Measurements from ENCODE around the gene UNC45A.
"Not testable (repeated sequence)": the region's sequence is repeated elsewhere in the genome, so short reads cannot be mapped to it uniquely, and the experiment has no call there.

The UNC45A gene

DNA sequence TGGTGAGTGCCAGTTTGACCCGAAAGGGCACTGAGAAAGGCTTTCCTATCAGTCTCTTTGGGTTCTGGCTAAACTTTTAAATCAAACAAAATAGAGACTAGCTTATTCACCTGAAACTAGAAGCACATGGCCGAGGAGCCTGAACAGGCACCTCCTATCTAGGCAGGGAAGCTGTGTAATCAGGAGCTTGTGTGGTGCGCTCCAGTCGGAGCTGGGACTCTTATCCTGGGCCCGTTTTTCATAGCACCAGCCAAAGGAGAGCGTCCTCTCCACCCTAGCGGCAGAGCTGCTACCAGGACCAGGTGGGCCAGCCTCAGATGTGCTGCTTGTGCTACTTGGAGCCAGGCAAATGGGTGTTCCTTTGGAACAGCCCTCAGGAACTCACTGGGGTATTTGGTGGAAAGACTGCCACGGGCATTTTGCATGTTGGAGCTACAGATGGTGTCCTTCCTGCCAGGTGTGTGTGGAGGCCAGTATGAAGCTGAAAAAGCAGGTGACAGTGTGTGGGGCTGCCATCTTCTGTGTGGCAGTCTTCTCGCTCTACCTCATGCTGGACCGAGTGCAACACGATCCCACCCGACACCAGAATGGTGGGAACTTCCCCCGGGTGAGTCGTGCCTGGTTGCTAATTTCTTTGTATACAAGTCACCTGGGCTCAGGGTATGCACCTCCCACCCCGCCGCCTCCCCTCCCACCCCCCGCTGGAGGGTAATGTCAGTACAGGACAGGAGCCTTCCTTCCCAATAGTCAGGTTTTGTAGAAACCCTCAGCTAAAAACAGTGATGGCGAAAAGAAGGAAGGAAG is 31.1 kb upstream of the UNC45A start:
- no peak for DNase-seq

DNA sequence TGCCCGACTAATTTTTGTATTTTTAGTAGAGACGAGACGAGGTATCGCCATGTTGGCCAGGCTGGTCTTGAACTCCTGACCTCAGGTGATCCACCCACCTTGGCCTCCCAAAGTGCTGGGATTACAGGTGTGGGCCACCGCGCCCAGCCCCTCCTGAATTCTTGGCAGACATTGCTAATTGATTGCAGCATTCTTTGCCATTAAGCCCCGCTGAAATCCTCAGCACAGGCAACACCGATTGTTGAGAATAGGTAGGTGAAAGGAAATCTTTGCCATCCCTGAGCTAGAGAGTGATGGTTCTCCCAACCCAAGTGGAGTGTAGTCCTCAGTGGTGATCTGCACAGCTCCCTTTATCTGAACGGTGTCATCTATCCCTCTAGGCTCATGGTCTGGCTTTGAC is 30.3 kb upstream of the UNC45A start:
- DNase-seq, result no peak

DNA sequence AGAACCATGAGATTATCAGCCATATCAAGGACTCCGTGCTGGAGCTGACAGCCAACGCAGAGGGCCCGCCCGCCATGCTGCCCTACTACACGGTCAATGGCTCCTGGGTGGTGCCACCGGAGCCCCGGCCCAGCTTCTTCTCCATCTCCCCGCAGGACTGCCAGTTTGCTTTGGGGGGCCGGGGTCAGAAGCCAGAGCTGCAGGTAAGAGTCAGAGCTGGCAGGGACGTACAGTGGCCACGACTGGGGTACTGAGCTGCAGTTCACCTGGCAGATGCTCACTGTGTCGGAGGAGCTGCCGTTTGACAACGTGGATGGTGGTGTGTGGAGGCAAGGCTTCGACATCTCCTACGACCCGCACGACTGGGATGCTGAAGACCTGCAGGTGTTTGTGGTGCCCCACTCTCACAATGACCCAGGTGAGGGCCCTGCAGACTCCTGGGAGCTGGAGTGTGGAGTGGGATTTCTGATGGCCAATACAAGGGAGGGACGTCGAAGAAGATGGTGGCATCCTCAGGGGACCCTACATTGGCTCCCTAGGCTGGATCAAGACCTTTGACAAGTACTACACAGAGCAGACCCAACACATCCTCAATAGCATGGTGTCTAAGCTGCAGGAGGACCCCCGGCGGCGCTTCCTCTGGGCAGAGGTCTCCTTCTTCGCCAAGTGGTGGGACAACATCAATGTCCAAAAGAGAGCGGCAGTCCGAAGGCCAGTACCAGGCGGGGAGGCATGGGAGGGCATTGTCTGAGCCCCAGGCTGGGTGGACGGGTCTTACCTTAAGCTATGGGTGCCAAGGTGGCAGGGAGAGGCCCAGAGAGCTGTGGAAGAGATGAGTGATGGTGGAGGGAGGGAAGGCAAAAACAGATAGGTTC is 29.5 kb upstream of the UNC45A start:
- DNase-seq, result no peak

DNA sequence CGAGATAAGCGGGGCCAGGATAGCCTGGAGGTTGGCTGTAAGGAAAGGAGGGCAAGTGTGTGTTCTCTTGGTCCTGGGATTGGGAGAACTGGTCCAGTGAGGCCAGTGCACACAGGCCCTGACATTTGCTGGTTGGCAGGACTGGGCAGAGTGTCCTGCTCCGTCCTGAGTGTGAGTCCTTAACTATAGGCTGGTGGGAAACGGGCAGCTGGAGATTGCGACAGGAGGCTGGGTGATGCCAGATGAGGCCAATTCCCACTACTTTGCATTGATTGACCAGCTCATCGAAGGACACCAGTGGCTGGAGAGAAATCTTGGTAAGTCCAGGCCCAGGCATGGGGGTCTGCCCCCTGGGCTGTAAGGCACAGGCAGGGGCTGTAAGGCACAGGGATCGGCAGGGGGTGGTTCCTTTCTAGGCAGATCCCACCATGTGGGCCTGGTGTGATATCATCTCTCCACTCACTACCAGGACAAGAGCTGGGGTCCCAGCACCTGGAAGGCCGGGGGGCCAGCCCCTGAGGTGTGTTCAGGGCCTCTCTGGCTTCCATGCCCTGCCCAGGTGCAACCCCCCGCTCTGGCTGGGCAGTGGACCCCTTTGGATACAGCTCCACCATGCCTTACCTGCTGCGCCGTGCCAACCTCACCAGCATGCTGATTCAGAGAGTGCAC is 28.8 kb upstream of the UNC45A start:
- no peak for DNase-seq

DNA sequence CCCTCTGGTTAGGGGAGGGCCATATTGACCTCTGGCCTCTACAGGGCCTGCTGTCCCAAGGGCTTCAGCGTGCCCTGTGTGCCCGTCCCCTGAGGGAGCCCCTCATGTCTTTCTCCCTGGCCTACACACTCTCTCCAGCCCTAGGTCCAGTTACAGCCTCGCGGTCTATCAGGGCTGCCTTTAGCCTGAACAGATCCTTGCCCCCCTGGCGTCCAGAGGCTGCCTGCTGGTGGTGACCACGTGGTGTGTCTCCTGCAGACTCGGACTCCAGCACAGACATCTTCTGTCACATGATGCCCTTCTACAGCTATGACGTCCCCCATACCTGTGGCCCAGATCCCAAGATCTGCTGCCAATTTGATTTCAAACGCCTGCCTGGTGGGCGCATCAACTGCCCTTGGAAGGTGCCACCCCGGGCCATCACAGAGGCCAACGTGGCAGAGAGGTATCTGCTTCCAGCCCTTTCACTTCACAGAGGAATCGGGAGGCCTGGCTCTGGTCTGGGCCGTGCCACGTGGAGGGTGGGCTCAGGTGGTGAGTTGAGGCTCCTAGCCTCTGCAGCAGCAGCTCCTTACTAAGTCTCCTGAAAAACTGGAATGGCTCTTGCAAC is 27.9 kb upstream of the UNC45A start:
- no peak for DNase-seq

DNA sequence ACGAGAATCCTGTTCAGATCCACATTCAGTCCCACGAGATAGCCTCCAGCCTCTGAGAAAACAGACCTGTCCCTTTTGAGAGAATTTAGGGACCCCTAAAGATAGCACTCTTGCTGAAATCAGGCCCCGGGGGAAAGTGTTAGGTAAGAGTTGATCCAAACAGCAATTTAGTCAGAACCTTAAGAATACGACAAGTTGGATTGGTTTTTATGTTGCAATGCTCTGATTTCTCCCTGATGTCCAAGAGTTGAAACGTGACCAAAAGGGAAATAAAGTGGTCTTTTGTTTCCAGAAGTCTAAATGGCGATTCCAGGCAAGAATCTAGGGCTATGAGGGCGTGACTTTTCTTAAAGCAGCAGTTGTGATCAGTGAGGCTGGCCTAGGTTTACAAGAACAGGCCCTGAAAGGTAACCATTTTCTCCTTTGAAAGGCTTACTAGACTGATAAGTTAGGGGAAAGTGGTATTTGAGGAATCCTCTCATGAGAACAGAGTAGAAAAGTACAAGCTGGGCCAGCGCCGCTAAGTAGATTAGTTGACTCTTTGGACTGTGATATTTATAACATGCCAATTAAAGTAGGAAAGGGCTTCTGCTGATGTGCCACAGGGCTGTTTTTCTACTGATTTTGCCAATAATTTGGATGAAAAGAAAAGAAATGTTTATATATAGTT is 27.1 kb upstream of the UNC45A start:
- no peak for DNase-seq

DNA sequence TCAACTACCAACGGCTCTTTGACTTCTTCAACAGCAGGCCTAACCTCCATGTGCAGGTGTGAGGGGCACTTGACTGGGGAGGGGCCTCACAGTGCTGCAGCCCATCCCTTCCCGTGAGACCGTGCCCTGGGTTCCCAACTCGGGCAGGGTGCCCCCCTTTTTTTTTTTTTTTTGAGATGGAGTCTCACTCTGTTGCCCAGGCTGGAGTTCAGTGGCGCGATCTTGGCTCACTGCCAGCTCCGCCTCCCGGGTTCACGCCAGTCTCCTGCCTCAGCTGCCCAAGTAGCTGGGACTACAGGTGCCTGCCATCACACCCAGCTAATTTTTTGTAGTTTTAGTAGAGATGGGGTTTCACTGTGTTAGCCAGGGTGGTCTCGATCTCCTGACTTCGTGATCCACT is 25.6 kb upstream of the UNC45A start:
- not testable (repeated sequence) for DNase-seq

DNA sequence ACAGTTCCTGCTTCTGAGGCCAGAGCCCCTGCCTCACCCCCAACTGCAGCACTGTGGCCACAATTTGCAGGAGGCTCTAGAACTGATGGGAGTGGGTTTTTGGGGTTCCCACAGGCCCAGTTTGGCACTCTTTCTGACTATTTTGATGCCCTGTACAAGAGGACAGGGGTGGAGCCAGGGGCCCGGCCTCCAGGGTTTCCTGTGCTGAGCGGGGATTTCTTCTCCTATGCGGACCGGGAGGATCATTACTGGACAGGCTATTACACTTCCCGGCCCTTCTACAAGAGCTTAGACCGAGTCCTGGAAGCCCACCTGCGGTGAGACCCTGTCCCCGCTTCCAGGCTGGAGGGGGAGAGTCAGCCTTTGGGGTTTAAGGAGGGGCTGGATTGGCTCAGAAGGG is 25.1 kb upstream of the UNC45A start:
- no peak for DNase-seq

DNA sequence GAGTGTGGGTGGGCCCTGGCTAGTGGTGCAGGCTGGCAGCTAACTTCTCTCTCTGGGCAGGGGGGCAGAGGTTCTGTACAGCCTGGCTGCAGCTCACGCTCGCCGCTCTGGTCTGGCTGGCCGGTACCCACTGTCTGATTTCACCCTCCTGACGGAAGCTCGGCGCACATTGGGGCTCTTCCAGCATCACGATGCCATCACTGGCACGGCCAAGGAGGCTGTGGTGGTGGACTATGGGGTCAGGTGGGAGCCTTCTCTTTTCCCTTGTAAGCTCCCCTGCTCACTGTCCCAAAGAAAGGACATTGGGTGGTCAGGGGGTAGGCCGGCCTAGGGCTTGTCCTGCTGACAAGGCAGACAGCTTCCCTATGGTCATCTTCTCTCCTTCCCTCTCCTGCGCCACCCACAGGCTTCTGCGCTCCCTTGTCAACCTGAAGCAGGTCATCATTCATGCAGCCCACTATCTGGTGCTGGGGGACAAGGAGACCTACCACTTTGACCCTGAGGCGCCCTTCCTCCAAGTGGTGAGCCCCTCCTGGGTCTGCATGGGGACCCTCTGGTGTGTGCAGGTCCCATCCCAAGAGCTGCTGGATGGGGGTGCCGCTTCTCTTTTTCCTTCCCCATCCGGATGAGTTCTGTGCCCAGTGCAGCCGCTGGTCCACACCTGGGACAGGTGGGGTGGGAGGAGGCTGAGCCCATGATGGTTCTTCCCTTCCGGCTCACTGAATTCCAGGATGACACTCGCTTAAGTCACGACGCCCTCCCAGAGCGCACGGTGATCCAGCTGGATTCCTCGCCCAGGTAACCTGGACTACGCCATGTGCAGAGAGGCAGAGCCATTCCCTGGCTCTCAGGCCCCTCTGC is 24.4 kb upstream of the UNC45A start:
- no peak for DNase-seq

DNA sequence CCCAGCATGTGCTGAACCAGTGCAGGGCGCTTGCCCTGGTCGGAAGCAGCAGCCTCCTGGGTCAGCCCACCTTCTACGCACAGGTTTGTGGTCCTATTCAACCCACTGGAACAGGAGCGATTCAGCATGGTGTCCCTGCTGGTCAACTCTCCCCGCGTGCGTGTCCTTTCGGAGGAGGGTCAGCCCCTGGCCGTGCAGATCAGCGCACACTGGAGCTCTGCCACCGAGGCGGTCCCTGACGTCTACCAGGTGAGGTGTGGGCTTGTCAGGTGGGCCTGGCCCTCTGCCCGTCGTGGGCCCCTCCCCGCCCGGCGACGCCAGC is 23.8 kb upstream of the UNC45A start:
- no peak for DNase-seq

DNA sequence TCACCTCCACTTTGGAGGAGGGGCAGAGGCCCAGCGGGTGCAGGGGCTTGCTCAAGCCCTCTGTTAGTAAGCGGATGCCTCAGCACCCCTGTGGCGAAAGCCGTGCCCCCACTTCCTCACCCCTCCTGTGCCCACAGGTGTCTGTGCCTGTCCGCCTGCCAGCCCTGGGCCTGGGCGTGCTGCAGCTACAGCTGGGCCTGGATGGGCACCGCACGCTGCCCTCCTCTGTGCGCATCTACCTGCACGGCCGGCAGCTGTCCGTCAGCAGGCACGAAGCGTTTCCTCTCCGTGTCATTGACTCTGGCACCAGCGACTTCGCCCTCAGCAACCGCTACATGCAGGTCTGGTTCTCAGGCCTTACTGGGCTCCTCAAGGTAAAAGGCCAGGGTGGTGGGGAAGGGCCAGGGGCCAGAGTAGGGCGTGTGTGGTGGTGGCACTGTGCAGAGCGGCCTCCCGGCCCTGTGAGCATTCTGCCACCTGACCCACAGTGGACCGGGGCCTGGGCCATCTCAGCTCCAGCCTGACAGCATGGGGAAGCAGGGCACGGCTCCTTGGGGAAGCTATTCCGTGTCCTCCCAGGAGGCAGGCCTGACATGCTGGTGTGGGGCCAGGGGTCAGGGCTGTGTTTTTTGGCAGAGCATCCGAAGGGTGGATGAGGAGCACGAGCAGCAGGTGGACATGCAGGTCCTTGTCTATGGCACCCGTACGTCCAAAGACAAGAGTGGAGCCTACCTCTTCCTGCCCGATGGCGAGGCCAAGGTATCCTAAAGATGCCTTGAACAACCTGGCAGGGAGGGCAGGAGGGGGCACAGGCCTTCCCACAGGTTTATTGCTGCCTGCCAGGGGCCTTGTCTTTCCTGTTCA is 22.9 kb upstream of the UNC45A start:
- DNase-seq, result no peak

DNA sequence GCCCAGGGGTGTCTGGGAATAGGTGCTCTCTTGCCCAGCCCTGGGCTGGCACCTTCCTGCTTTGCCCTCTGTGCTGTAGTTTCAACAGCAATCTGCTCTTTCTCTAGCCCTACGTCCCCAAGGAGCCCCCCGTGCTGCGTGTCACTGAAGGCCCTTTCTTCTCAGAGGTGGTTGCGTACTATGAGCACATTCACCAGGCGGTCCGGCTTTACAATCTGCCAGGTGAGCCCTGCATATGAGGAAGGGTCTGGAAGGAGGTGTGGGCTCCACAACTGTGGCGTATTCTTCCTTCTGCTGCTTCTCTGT is 22.4 kb upstream of the UNC45A start:
- no peak for DNase-seq

DNA sequence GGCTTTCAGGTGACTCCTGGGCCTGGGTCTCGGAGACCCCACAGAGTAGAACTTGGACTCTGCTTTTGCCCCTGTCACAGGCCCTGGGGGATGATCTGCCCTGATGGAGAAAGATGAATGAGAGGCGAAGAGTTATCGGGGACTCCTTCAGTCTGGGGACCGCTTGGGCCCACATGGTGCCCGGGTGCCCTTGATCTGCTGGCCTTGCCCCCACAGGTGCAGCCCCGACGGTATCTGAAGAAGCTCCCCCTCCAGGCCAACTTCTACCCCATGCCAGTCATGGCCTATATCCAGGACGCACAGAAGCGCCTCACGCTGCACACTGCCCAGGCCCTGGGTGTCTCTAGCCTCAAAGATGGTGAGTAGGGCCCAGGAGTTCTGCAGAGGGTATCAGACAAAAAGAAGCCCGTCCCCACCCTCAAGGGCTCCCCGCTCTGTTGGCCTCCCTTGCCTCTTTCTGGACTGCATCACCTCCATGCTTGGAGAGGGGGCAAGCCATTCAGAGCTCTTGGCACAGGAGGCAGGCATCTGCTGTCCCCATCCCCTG is 21.6 kb upstream of the UNC45A start:
- no peak for DNase-seq

DNA sequence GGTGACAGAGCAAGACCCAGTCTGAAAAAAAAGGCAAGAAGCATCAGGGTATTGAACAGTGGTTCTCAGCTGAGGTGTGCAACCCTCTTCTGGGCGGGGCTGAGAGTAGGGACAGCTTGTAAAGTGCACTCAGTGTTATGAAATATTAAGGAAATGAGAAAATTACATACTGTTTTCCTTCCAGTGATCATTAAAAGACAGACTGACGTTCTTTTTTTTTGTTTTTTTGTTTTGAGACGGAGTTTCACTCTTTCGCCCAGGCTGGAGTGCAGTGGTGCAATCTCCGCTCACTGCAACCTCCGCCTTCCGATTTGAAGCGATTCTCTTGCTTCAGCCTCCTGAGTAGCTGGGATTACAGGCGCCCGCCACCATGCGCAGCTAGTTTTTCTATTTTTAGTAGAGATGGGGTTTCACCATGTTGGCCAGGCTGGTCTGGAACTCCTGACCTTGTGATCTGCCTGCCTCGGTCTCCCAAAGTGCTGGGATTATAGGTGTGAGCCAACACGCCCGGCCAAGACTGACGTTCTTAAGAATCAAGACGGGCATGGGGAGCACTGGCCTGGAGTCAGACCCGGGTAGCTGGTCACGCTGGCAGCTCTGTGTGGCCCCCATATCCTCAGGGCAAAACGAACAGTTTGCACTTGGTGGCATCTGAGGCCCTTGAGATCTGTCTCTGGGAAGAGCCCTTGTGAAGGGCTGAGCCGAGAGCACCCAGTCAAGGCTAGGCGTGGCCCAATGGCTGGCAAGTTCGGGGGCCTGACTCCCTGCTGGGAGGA is 20.6 kb upstream of the UNC45A start:
- no peak for DNase-seq

DNA sequence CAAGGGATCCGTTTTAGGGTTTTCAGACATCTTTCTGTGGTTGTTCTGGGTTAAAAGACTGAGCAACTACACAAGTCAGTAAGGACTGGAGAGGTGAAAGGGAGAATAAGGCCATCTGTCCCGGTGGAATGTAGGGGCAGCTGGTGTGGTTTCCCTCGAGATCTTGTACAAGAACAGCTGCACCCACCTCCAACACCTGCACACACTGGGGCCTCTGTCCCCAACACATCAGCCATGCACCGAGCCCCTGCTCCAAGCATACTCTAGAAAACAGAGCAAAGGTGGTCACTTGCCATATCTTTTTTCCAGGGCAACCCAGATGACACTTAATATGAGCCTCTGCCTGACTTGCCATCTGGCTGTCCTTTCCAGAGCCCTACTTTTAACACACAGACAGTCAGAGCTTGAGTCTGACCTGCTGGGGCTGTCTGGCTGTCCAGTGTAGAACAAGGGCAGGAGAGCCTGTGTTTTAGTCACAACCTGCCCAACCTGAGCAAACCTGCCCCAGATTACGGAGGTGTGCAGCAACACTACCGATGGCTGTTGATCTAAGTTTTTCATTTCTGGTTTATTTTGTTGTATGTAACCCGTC is 19.8 kb upstream of the UNC45A start:
- no peak for DNase-seq

DNA sequence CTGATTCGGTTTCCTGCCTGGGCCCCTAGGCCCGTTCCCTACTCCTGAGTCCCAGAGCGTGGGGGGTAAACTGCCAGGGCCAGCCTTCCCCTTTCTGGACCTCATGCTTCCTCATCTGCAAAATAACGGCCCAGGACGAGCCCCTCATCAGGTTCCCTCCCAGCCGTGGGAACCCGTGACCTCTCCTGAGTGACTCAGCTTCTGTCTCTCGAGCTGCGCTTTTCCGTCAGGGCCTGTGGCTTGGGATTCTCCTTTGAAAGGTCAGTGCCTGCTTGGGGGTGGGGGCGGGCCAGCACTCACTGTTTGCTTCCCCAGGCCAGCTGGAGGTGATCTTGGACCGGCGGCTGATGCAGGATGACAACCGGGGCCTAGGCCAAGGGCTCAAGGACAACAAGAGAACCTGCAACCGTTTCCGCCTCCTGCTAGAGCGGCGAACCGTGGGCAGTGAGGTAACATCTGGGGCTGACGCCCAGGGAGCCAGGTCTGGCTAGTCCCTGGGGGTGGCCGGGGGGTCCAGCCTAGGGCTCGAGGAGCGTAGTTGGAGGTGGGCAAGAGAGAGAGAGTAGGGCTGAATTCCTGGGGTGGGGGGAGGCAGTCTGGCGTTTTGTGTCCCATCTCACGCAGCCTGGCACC is 19.2 kb upstream of the UNC45A start:
- DNase-seq, result no peak

DNA sequence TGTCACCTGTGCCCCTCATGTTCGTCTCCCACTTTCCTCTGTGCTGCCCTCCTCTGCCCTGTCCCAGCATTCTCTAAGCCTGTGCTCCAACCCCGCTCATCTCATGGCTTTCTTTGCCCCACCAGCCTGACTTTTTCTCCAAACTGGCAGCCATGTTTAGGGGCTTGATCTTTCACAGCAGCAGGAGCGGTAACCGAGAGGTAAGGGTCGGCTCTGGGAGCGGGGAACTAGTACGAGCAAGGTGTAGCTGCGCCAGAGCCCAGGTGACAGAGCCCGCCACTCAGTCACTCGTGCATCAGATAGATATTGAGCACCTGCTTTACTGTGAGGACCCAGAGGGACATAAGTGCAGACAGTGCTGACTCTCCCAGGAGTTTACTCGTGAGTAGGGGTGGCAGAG is 18.6 kb upstream of the UNC45A start:
- no peak for DNase-seq

DNA sequence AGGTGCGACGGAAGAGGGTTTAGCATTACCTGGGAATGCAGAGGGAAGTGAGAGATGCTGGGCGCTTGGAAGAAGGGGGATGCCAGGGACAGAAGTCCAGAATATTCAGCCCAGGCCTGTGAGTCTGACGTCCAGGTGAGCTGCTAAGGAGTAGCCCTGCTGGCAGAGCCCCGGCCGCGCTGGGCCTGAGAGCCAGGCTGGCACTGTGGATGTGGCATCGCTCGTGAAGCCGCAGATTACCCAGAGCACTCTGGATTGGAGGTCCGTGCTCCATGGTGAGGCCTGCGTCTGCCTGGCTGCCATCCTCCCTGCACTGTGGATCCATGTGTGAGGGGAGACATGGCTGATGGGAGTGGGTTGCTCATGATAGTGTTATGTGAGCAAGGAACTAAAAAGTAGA is 17.5 kb upstream of the UNC45A start:
- DNase-seq, result no peak
